BJ (cell line): Measurements from ENCODE around the gene SLC10A7. TPM values are rescaled to one million over a fixed set of nuclear protein-coding genes. Genes with fewer than 3 reads are reported as not detected.

Source experiments
- CTCF ChIA-PET: fragments of 350-600 bp; formaldehyde crosslinking; extraction: SDS; loops from one replicate; lab custom pipeline; 2021; ENCODE audit warnings: antibody characterized with exemption, inconsistent platforms; lab: Yijun Ruan, JAX
- POLR2A ChIA-PET: fragments of 300-600 bp; sonication (Branson Sonifier 250); formaldehyde crosslinking; extraction: SDS; loops from one replicate; lab custom pipeline; 2021; ENCODE audit warnings: antibody characterized with exemption; lab: Charles Lee
- DNase-seq: peaks from one replicate; pipeline ENCODE4 v3.0.0-alpha.2; 2011; ENCODE audit warnings: low read depth
- H3K27me3 ChIP-seq: 2 replicates; pipeline ENCODE4 v1.6.0; 2011; ENCODE audit warnings: low read length; ENCODE audit not compliant: control insufficient read depth, insufficient read depth
- H3K36me3 ChIP-seq: 2 replicates; pipeline ENCODE4 v1.5.1; 2011; ENCODE audit warnings: low read length; ENCODE audit not compliant: control insufficient read depth, insufficient read depth
- H3K4me3 ChIP-seq: 2 replicates; pipeline ENCODE4 v1.5.1; 2011; ENCODE audit warnings: low read depth, mild to moderate bottlenecking, control low read depth, low read length
- CTCF ChIP-seq: IDR thresholded peaks from 2 replicates; pipeline ENCODE4 v1.5.1; 2011; ENCODE audit warnings: low read depth, mild to moderate bottlenecking, control low read depth, inconsistent platforms, low read length, moderate library complexity; ENCODE audit not compliant: insufficient read depth
- polyA plus RNA-seq: library from polyadenylated mRNA; depleted of rRNA; stranded (reverse); fragments of >200 nt; gene quantifications from 2 replicates; pipeline ENCODE4 v1.2.3, GENCODE V29; 2011

SLC10A7 gene
- polyA plus RNA-seq, 1 experiment, result 3.9 TPM

- H3K36me3 ChIP-seq, result no peaks in the 10 kb centered on the region
- H3K27me3 ChIP-seq, result no peaks in the 10 kb centered on the region
- TF ChIP-seq CTCF, result no peak
- H3K4me3 ChIP-seq, result no peak overlapping the region
- ChIA-PET POLR2A (no interaction called here), CTCF (interaction anchor here (1.2 kb wide), 1 partner anchor 14 kb away, joined by 3 read pairs; no protein-coding TSS in a partner anchor)
- DNase-seq, result no peak
Observed at GRCh38 chr4:146477054-146477453, 44.7 kb downstream of the SLC10A7 start.

GRCh38 chr4:146472404-146472803 is 49.3 kb downstream of the SLC10A7 start:
- Histone ChIP-seq H3K4me3 (no peak overlapping the region), H3K27me3 (no peaks in the 10 kb centered on the region), H3K36me3 (no peaks in the 10 kb centered on the region)
- DNase-seq, result no peak
- CTCF ChIA-PET, result no interaction called here
- POLR2A ChIA-PET, result no interaction called here
- no peak for TF ChIP-seq CTCF

GRCh38 chr4:146470604-146471003 is 51.1 kb downstream of the SLC10A7 start:
- no peak for TF ChIP-seq CTCF
- ChIA-PET CTCF (no interaction called here), POLR2A (no interaction called here)
- Histone ChIP-seq H3K4me3 (no peak overlapping the region), H3K36me3 (no peaks in the 10 kb centered on the region), H3K27me3 (no peaks in the 10 kb centered on the region)
- no peak for DNase-seq

- POLR2A ChIA-PET, result interaction anchor here (0.6 kb wide), 1 partner anchor 22 kb away, joined by 4 read pairs; no protein-coding TSS in a partner anchor
- H3K27me3 ChIP-seq, result no peaks in the 10 kb centered on the region
- CTCF ChIA-PET, result no interaction called here
- TF ChIP-seq CTCF, result no peak
- H3K36me3 ChIP-seq, result no peaks in the 10 kb centered on the region
- H3K4me3 ChIP-seq, result no peak overlapping the region
- DNase-seq, result no peak
Observed at GRCh38 chr4:146469022-146469421, 52.7 kb downstream of the SLC10A7 start.

- DNase-seq, result no peak
Observed at GRCh38 chr4:146465628-146466027, 56.1 kb downstream of the SLC10A7 start.

More at GRCh38 chr4:146465628-146466027, 56.1 kb downstream of the SLC10A7 start:
- Histone ChIP-seq H3K27me3 (no peaks in the 10 kb centered on the region), H3K36me3 (no peaks in the 10 kb centered on the region), H3K4me3 (no peak overlapping the region)
- no peak for TF ChIP-seq CTCF
- POLR2A ChIA-PET, result interaction anchor here (0.6 kb wide), 1 partner anchor 56 kb away, joined by 3 read pairs; the partner anchor contains the start of gene SLC10A7
- CTCF ChIA-PET, result no interaction called here
